Vagina (tissue), 2 donors: ENCODE results near the gene UBE2I.

Source experiments
- POLR2A ChIP-seq, 2 donors: fragments of 450-650 bp; IDR thresholded peaks; one replicate each; pipeline ENCODE4 v1.6.1; 2017; ENCODE audit warnings: antibody characterized with exemption in 2 of 2, mild to moderate bottlenecking in 2 of 2, moderate library complexity in 2 of 2
- TF ChIP-seq, protein P1 (sequence below), 3 experiments: fragments of 450-650 bp in 2 of 3; fragments of 200-600 bp in 1 of 3; sonication (generic) in 1 of 3; IDR thresholded peaks; one replicate each; pipeline ENCODE4 v1.5.1; 2017 to 2019; ENCODE audit warnings: antibody characterized with exemption in 3 of 3, mild to moderate bottlenecking in 2 of 3, moderate library complexity in 2 of 3

DNA sequence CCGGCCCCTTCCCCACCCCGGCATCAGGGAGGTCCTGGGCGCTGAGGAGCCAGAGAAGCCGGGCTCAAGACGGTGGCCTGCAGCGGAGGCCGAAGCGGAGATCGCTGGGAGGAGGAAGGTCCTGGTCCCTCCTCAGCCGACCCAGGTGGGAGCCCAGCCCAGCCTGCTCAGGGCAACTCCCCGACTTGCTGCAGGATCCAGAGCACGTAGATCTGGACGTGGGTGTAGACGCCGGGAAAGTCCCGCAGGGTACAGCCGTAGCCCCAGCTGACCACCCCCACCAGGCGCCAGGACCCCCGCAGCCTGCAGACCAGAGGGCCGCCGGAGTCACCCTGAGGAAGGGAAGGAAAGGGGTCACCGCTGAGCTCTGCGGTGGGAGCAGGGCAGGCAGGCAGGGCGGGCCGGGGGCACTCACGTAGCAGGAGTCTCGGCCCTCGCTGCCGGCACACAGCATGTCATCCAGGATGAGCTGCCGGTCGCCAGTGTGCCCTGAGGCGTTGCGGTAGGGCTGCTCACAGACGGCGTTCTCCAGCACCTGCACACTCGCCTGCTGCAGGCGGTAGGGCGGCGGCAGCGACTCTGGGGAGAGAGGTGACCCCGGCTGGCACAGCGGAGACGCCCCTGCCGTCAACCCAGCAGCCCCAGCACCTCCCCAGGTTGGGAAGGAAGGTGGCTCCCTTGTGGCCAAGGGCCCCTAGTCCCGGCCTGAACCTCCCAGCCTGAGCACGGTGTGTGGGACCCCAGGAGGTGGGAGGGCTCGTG, 48.1 kb upstream of the UBE2I start:
- no peak for TF ChIP-seq POLR2A (IDR thresholded peaks at IDR 0.05)
- TF ChIP-seq, protein P1, sequence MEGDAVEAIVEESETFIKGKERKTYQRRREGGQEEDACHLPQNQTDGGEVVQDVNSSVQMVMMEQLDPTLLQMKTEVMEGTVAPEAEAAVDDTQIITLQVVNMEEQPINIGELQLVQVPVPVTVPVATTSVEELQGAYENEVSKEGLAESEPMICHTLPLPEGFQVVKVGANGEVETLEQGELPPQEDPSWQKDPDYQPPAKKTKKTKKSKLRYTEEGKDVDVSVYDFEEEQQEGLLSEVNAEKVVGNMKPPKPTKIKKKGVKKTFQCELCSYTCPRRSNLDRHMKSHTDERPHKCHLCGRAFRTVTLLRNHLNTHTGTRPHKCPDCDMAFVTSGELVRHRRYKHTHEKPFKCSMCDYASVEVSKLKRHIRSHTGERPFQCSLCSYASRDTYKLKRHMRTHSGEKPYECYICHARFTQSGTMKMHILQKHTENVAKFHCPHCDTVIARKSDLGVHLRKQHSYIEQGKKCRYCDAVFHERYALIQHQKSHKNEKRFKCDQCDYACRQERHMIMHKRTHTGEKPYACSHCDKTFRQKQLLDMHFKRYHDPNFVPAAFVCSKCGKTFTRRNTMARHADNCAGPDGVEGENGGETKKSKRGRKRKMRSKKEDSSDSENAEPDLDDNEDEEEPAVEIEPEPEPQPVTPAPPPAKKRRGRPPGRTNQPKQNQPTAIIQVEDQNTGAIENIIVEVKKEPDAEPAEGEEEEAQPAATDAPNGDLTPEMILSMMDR (IDR thresholded peaks at IDR 0.05): no peak
